AG09319 (cell line): Measurements from ENCODE around the gene NPHP4.

Source experiments
- DNase-seq: peaks from one replicate; pipeline ENCODE4 v3.0.0-alpha.2; 2010; ENCODE audit warnings: low read depth; ENCODE audit errors: extremely low read depth
- TF ChIP-seq, protein P1 (sequence below): IDR thresholded peaks from 2 replicates; pipeline ENCODE4 v1.5.1; 2011; ENCODE audit warnings: low read depth, mild to moderate bottlenecking, inconsistent platforms, low read length, moderate library complexity

NPHP4 gene

DNA sequence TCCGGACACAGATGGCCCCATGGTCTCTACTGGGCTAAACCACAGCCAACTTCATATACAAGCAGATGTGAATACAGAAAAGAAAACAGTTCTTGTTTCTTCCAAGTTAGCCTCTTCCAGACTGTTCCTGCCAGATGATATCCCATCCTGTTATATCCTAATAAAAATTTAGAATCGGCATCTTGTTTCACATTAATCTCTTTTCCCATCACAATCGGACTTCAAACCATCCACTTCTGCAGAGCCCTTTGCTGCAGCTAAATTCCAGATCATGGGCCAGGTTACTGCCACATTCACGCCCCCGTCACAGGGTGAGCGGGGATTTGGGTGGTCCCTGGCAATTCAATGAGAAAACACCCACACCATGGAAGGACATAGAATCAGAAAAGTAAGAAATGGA is 57.2 kb downstream of the NPHP4 start:
- TF ChIP-seq, protein P1, sequence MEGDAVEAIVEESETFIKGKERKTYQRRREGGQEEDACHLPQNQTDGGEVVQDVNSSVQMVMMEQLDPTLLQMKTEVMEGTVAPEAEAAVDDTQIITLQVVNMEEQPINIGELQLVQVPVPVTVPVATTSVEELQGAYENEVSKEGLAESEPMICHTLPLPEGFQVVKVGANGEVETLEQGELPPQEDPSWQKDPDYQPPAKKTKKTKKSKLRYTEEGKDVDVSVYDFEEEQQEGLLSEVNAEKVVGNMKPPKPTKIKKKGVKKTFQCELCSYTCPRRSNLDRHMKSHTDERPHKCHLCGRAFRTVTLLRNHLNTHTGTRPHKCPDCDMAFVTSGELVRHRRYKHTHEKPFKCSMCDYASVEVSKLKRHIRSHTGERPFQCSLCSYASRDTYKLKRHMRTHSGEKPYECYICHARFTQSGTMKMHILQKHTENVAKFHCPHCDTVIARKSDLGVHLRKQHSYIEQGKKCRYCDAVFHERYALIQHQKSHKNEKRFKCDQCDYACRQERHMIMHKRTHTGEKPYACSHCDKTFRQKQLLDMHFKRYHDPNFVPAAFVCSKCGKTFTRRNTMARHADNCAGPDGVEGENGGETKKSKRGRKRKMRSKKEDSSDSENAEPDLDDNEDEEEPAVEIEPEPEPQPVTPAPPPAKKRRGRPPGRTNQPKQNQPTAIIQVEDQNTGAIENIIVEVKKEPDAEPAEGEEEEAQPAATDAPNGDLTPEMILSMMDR, result no peak
- DNase-seq, result no peak

DNA sequence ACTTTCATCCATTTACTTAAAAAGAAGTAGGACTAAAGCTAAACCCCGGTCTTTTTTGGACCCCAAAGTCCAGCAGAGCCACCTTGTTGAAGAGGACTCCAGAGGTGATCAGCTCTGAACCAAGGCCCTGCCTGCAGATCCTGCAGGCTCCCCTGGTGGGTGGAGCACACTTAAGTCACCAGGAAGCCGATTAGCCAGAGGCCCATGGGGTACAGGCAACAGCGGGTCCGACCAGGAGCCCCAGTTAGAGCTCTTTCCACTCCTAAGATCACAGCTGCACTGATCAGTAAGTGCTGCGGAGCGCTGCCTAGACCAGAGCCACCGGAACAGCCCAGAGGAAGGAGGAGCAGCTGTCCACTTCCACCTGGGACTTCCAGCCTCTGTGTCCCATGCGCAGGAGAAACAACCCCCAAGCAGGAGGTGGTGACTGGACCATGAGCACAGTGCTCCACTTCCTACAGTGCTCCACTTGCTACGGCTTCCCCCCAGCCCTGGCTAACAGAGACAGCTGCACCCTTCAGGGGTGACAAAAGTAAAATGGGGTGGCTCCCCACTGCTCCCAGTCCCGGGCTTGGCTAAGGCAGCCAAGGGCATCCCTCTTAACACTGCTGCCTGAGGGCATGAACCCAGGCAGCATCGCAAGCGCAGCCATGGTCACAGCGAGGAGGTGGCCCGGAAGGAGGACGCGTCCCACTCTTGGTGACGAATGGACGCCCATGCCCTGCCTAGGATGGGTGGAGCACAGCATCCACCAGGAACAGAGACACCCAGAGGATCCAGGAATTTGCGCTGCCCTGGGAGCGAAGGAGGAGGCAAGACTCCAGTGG is 58.0 kb downstream of the NPHP4 start:
- DNase-seq, result no peak
- TF ChIP-seq, protein P1, result no peak

DNA sequence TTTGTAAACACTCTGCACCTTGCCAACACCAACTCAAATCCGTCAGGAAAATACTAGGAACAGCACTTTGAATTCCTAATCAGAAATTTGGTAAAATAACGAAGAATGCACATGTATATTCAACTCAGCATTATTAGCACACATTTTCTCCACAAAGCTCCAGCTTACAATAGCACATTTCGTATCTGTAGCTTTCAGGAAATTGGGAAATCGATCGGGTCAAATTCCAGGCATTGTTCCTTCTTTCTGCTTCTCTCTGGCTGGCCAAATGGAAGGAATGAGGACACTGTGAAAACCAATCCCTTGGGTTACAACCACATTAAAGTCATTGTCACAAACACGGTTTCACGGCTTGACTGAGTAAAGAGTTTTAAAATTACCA is 58.6 kb downstream of the NPHP4 start:
- TF ChIP-seq, protein P1, result no peak
- DNase-seq, result no peak

DNA sequence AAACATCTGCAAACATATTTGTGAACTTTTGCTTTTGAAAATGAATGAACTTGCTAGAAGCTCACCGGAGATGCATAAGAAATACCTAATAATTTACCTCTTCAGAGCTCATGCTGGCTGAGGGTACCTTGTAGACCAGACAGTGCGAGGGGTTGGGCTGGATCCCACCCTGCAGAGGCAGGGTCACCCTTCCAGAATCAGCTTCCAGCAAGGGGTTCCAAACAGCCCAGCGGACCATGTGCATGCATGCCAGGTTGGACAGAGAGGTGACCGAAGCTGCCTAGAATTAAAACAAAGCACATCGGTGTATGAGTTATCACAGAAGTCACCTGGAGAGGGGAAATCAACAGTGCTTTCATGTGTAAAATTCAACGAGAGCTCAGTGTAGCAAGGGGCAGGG is 59.2 kb downstream of the NPHP4 start:
- TF ChIP-seq, protein P1, result no peak
- DNase-seq, result no peak

DNA sequence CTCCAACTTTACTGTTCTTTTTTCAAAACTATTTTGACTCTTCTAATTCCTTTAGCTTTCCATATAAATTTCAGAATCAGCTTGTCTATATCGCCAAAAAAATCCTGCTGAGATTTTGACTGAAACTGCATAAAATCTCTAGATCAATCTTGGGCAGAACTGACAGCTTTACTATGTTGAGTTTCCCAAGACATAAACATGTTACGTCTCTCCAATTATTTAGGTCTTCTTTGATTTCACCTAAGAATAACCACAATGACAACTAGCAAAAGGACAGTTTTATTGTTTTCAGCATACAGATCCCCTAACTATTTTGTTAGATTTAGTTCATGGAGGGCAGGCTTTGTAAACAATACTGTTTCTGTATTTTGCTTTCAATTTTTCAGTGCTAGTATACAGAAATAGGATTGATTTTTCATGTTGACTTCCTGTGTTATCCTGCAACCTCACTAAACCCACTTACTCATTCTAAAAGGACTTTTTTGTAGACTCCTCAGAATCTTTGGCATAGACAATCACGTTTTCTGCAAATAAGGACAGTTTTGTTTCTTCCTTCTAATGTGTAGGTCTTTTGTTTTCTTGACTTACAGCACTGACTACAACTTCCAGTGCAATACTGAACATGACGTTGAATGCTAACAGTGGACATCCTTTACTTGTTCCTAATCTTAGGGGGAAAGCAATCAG is 63.4 kb downstream of the NPHP4 start:
- no peak for DNase-seq
- TF ChIP-seq, protein P1, result no peak

DNA sequence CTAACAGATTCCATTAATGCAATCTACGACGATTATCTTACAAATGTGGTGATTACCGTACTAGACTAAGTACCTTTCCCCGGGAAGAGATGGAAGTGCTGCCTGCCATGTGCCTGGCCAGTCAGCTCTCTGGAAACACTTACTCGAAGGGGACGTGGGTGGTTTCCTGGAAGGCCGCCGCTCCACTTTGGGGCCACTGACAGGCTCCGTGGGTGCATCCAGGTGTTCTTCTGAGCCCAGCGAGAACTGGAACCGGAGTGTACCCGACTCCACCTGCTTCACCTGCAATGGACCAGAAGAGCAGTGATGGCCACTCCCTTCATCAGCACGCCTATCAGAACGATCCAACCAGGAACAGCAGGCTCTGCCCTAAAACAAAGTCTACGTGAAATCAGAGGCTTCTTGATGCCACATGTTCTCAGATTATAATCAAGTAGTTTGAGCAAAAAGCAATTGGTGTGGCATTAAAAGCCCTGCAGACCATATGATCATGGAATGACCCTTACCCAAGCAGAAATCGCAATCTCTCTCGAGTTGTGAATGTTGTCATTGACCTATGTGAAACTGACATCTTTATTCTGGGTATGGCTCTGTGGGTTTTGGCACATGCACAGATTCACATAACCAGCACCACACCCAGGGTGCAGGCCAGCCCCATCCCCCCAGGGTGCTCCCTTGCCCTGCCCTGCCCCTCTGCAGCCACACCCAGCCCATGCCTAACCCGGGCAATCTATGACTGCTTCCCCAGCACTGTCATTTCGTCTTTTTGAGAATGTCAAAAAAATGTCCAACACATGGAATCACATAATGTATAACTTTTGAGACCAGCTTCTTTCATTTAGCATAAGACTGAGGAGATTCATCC is 64.5 kb downstream of the NPHP4 start:
- TF ChIP-seq, protein P1, result no peak
- no peak for DNase-seq
